ENCODE results near the gene CCDC197. TPM values are rescaled to one million over a fixed set of nuclear protein-coding genes. Genes with fewer than 3 reads are reported as not detected.

Gene CCDC197
- total RNA-seq (2021) (not detected in 3 replicates), Bru-seq, nascent RNA (not detected)
- long read RNA-seq, experiment 1, result 0 reads
- long read RNA-seq, experiment 2, result 0 reads
- long read RNA-seq, experiment 3, result 0 reads

DNA sequence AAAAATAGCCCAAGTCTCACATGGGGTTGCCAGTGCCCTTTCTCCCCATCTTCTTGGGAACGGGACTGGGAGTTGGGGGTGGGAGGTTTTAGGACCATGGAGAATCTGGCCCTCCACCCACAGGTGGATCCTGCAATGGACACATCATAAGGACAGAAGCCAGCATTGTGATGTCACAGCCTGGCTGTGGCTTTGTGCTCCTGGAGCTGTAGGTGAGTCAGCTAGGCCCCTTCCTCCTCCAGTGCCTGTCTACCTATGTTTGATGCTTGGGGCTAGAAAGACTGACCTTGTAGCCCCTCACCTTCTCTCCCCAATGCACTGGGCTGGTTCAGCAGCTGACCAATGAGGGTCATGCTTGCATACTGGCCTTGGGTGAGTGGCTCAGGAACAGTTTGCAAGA is at the start of gene CCDC197:
TSS of gene CCDC197 (plus strand) at position 220 of the 400 bp plus-strand sequence. CDS start 831 bp downstream, outside the sequence.
- TF ChIP-seq, protein P1, sequence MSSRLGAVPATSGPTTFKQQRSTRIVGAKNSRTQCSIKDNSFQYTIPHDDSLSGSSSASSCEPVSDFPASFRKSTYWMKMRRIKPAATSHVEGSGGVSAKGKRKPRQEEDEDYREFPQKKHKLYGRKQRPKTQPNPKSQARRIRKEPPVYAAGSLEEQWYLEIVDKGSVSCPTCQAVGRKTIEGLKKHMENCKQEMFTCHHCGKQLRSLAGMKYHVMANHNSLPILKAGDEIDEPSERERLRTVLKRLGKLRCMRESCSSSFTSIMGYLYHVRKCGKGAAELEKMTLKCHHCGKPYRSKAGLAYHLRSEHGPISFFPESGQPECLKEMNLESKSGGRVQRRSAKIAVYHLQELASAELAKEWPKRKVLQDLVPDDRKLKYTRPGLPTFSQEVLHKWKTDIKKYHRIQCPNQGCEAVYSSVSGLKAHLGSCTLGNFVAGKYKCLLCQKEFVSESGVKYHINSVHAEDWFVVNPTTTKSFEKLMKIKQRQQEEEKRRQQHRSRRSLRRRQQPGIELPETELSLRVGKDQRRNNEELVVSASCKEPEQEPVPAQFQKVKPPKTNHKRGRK (CRISPR knock-in tag; IDR thresholded peaks at IDR 0.05; ENCODE audit: borderline replicate concordance), result no peak
- TF ChIP-seq ATF1 (CRISPR knock-in tag; IDR thresholded peaks at IDR 0.05) (no peak), FOXJ3 (CRISPR knock-in tag; IDR thresholded peaks at IDR 0.05; ENCODE audit: borderline replicate concordance) (no peak), ETV6 (CRISPR knock-in tag; IDR thresholded peaks at IDR 0.05) (no peak), CREM (CRISPR knock-in tag; IDR thresholded peaks at IDR 0.05) (no peak), TEAD4 (CRISPR knock-in tag; IDR thresholded peaks at IDR 0.05) (no peak), MXD4 (CRISPR knock-in tag; IDR thresholded peaks at IDR 0.05; ENCODE audit: borderline replicate concordance) (no peak)
- TF ChIP-seq, protein P2, sequence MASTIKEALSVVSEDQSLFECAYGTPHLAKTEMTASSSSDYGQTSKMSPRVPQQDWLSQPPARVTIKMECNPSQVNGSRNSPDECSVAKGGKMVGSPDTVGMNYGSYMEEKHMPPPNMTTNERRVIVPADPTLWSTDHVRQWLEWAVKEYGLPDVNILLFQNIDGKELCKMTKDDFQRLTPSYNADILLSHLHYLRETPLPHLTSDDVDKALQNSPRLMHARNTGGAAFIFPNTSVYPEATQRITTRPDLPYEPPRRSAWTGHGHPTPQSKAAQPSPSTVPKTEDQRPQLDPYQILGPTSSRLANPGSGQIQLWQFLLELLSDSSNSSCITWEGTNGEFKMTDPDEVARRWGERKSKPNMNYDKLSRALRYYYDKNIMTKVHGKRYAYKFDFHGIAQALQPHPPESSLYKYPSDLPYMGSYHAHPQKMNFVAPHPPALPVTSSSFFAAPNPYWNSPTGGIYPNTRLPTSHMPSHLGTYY (CRISPR knock-in tag; IDR thresholded peaks at IDR 0.05), result no peak
- TF ChIP-seq, protein P3, sequence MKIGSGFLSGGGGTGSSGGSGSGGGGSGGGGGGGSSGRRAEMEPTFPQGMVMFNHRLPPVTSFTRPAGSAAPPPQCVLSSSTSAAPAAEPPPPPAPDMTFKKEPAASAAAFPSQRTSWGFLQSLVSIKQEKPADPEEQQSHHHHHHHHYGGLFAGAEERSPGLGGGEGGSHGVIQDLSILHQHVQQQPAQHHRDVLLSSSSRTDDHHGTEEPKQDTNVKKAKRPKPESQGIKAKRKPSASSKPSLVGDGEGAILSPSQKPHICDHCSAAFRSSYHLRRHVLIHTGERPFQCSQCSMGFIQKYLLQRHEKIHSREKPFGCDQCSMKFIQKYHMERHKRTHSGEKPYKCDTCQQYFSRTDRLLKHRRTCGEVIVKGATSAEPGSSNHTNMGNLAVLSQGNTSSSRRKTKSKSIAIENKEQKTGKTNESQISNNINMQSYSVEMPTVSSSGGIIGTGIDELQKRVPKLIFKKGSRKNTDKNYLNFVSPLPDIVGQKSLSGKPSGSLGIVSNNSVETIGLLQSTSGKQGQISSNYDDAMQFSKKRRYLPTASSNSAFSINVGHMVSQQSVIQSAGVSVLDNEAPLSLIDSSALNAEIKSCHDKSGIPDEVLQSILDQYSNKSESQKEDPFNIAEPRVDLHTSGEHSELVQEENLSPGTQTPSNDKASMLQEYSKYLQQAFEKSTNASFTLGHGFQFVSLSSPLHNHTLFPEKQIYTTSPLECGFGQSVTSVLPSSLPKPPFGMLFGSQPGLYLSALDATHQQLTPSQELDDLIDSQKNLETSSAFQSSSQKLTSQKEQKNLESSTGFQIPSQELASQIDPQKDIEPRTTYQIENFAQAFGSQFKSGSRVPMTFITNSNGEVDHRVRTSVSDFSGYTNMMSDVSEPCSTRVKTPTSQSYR (CRISPR knock-in tag; IDR thresholded peaks at IDR 0.05), result no peak
- TF ChIP-seq, protein P4, sequence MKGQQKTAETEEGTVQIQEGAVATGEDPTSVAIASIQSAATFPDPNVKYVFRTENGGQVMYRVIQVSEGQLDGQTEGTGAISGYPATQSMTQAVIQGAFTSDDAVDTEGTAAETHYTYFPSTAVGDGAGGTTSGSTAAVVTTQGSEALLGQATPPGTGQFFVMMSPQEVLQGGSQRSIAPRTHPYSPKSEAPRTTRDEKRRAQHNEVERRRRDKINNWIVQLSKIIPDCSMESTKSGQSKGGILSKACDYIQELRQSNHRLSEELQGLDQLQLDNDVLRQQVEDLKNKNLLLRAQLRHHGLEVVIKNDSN (CRISPR knock-in tag; IDR thresholded peaks at IDR 0.05), result no peak
- TF ChIP-seq, protein P5, sequence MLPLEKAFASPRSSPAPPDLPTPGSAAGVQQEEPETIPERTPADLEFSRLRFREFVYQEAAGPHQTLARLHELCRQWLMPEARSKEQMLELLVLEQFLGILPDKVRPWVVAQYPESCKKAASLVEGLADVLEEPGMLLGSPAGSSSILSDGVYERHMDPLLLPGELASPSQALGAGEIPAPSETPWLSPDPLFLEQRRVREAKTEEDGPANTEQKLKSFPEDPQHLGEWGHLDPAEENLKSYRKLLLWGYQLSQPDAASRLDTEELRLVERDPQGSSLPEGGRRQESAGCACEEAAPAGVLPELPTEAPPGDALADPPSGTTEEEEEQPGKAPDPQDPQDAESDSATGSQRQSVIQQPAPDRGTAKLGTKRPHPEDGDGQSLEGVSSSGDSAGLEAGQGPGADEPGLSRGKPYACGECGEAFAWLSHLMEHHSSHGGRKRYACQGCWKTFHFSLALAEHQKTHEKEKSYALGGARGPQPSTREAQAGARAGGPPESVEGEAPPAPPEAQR (CRISPR knock-in tag; IDR thresholded peaks at IDR 0.05), result no peak
- TF ChIP-seq, protein P6, sequence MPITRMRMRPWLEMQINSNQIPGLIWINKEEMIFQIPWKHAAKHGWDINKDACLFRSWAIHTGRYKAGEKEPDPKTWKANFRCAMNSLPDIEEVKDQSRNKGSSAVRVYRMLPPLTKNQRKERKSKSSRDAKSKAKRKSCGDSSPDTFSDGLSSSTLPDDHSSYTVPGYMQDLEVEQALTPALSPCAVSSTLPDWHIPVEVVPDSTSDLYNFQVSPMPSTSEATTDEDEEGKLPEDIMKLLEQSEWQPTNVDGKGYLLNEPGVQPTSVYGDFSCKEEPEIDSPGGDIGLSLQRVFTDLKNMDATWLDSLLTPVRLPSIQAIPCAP (CRISPR knock-in tag; IDR thresholded peaks at IDR 0.05), result no peak
- TF ChIP-seq, protein P7, sequence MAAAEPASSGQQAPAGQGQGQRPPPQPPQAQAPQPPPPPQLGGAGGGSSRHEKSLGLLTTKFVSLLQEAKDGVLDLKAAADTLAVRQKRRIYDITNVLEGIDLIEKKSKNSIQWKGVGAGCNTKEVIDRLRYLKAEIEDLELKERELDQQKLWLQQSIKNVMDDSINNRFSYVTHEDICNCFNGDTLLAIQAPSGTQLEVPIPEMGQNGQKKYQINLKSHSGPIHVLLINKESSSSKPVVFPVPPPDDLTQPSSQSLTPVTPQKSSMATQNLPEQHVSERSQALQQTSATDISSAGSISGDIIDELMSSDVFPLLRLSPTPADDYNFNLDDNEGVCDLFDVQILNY (CRISPR knock-in tag; IDR thresholded peaks at IDR 0.05), result no peak
- TF ChIP-seq, protein P8, sequence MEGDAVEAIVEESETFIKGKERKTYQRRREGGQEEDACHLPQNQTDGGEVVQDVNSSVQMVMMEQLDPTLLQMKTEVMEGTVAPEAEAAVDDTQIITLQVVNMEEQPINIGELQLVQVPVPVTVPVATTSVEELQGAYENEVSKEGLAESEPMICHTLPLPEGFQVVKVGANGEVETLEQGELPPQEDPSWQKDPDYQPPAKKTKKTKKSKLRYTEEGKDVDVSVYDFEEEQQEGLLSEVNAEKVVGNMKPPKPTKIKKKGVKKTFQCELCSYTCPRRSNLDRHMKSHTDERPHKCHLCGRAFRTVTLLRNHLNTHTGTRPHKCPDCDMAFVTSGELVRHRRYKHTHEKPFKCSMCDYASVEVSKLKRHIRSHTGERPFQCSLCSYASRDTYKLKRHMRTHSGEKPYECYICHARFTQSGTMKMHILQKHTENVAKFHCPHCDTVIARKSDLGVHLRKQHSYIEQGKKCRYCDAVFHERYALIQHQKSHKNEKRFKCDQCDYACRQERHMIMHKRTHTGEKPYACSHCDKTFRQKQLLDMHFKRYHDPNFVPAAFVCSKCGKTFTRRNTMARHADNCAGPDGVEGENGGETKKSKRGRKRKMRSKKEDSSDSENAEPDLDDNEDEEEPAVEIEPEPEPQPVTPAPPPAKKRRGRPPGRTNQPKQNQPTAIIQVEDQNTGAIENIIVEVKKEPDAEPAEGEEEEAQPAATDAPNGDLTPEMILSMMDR (IDR thresholded peaks at IDR 0.05), result no peak
- peaks cover 4% of the 10 kb centered on the region; the same call in 1 of the 2 replicates for H3K27me3 Mint-ChIP-seq (ENCODE audit: low read depth)
- H3K4me1 Mint-ChIP-seq, result peaks cover 8% of the 10 kb centered on the region; the same call in 1 of the 2 replicates
- H3K27ac Mint-ChIP-seq, result no peak within 1 kb of the TSS
- no peak within 1 kb of the TSS for H3K4me3 Mint-ChIP-seq
- DNase-seq (ENCODE audit: low spot score) (no peak), ATAC-seq (no peak)
- ChIA-PET CTCF (interaction anchor here (0.5 to 9.0 kb wide), 6 partner anchors 11 to 455 kb away, joined by 3 to 230 read pairs (median 4); no protein-coding TSS in a partner anchor), POLR2A (no interaction called here)
- H3K9me3 Mint-ChIP-seq, result no peaks in the 10 kb centered on the region
- H3K36me3 Mint-ChIP-seq, result no peaks in the 10 kb centered on the region

Data from WTC11 (cell line).